HepG2 (cell line): ENCODE results near the gene FNDC4. TPM values are rescaled to one million over a fixed set of nuclear protein-coding genes. Genes with fewer than 3 reads are reported as not detected.

Experiments used
- CHD4 ChIP-seq: fragments of 200-600 bp; sonication (generic); IDR thresholded peaks from 2 replicates; pipeline ENCODE4 v1.7.0; 2017; ENCODE audit warnings: mild to moderate bottlenecking, low read length, borderline replicate concordance
- CSRNP2 ChIP-seq: sonication (generic); formaldehyde crosslinking; conservative IDR thresholded peaks from 2 replicates; pipeline ENCODE4 v1.8.0; 2022; ENCODE audit warnings: low read depth, missing genetic modification reagents
- GFI1 ChIP-seq: sonication (generic); formaldehyde crosslinking; IDR thresholded peaks from 2 replicates; pipeline ENCODE4 v1.5.0; 2020; ENCODE audit warnings: missing genetic modification reagents, mild to moderate bottlenecking, borderline replicate concordance
- KDM4B ChIP-seq: sonication (generic); formaldehyde crosslinking; IDR thresholded peaks from 2 replicates; pipeline ENCODE4 v1.4.0; 2020; ENCODE audit warnings: missing genetic modification reagents
- MIER3 ChIP-seq: IDR thresholded peaks from 2 replicates; pipeline ENCODE4 v1.6.1; 2016; ENCODE audit warnings: missing compliant biosample characterization, borderline replicate concordance
- NCOA1 ChIP-seq: sonication (generic); formaldehyde crosslinking; IDR thresholded peaks from 2 replicates; pipeline ENCODE4 v1.9.0; 2021; ENCODE audit warnings: missing genetic modification reagents
- NKX3-1 ChIP-seq: sonication (generic); formaldehyde crosslinking; IDR thresholded peaks from 2 replicates; pipeline ENCODE4 v1.5.0; 2020; ENCODE audit warnings: missing genetic modification reagents
- REPIN1 ChIP-seq: sonication (generic); formaldehyde crosslinking; IDR thresholded peaks from 2 replicates; pipeline ENCODE4 v1.8.0; 2022; ENCODE audit warnings: missing genetic modification reagents, low read depth, mild to moderate bottlenecking, borderline replicate concordance
- SOX5 ChIP-seq: IDR thresholded peaks from 2 replicates; pipeline ENCODE4 v1.6.1; 2016; ENCODE audit warnings: borderline replicate concordance
- ZEB1 ChIP-seq: IDR thresholded peaks from 2 replicates; pipeline ENCODE4 v1.6.1; 2012; ENCODE audit warnings: mild to moderate bottlenecking, low read depth, inconsistent platforms; ENCODE audit not compliant: insufficient replicate concordance
- ZFP36L1 ChIP-seq: sonication (generic); formaldehyde crosslinking; IDR thresholded peaks from 2 replicates; pipeline ENCODE4 v1.8.0; 2022; ENCODE audit warnings: mild to moderate bottlenecking, missing genetic modification reagents, moderate library complexity
- ZFP37 ChIP-seq: sonication (generic); formaldehyde crosslinking; IDR thresholded peaks from 2 replicates; pipeline ENCODE4 v1.4.0; 2020; ENCODE audit warnings: missing genetic modification reagents, borderline replicate concordance
- ZNF160 ChIP-seq: sonication (generic); formaldehyde crosslinking; IDR thresholded peaks from 2 replicates; pipeline ENCODE4 v1.8.0; 2022; ENCODE audit warnings: mild to moderate bottlenecking, inconsistent platforms, missing genetic modification reagents
- ZNF446 ChIP-seq: sonication (generic); formaldehyde crosslinking; IDR thresholded peaks from 2 replicates; pipeline ENCODE4 v1.5.0; 2020; ENCODE audit warnings: mild to moderate bottlenecking, missing genetic modification reagents
- polyA plus RNA-seq, 8 experiments: library from polyadenylated mRNA; depleted of rRNA in 3 of 8; stranded (reverse) in 7 of 8; unstranded in 1 of 8; fragments of >200 nt; fragmentation: Illumina TruSeq in 4 of 8; extraction: Trizol in 4 of 8; gene quantifications; 2 replicates each; pipeline versions ENCODE4 v1.2.1 to v1.2.3, GENCODE V29; 2011 to 2016; ENCODE audit warnings: low read depth in 4 of 8, missing spikeins in 1 of 8, mixed read lengths in 1 of 8; ENCODE audit not compliant: insufficient read depth in 1 of 8
- total RNA-seq, 5 experiments: library from RNA; depleted of rRNA; stranded (reverse); fragments of >200 nt; fragmentation: Illumina TruSeq; extraction: Trizol; gene quantifications; 2 replicates each; pipeline ENCODE4 v1.2.3, GENCODE V29; 2016; ENCODE audit warnings: low read depth in 1 of 5
- TF ChIP-seq, protein P1 (sequence below): sonication (generic); formaldehyde crosslinking; IDR thresholded peaks from 2 replicates; pipeline ENCODE4 v1.4.0; 2020; ENCODE audit warnings: mild to moderate bottlenecking, missing genetic modification reagents
- TF ChIP-seq, protein P2 (sequence below): sonication (generic); formaldehyde crosslinking; IDR thresholded peaks from 2 replicates; pipeline ENCODE4 v1.4.0; 2020; ENCODE audit warnings: missing genetic modification reagents
- TF ChIP-seq, protein P3 (sequence below): sonication (generic); formaldehyde crosslinking; conservative IDR thresholded peaks from 2 replicates; pipeline ENCODE4 v1.8.0; 2022; ENCODE audit warnings: missing genetic modification reagents

Gene FNDC4
- total and polyA plus RNA-seq, 2 of the 13 experiments (the other 11 are each of a cell fraction or from before 2014, with no cell fraction given), result 9.0 to 17.4 TPM

GRCh38 chr2:27496357-27497287, 1.6 kb upstream of the FNDC4 start, which contains the start of gene GCKR (continued):
- TF ChIP-seq, protein P1, sequence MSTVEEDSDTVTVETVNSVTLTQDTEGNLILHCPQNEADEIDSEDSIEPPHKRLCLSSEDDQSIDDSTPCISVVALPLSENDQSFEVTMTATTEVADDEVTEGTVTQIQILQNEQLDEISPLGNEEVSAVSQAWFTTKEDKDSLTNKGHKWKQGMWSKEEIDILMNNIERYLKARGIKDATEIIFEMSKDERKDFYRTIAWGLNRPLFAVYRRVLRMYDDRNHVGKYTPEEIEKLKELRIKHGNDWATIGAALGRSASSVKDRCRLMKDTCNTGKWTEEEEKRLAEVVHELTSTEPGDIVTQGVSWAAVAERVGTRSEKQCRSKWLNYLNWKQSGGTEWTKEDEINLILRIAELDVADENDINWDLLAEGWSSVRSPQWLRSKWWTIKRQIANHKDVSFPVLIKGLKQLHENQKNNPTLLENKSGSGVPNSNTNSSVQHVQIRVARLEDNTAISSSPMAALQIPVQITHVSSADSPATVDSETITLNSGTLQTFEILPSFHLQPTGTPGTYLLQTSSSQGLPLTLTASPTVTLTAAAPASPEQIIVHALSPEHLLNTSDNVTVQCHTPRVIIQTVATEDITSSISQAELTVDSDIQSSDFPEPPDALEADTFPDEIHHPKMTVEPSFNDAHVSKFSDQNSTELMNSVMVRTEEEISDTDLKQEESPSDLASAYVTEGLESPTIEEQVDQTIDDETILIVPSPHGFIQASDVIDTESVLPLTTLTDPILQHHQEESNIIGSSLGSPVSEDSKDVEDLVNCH (CRISPR knock-in tag), result no peak
- TF ChIP-seq ZFP37 (CRISPR knock-in tag) (peak; percentile 94; the same call in 1 of the 2 replicates), REPIN1 (CRISPR knock-in tag) (peak; percentile 84; the same call in 1 of the 2 replicates), NKX3-1 (CRISPR knock-in tag) (peak; percentile 76; the same call in 1 of the 2 replicates), ZEB1 (peak; percentile 25), GFI1 (peak; percentile 88), SOX5 (peak; percentile 61; the same call in 1 of the 2 replicates), KDM4B (peak; percentile 19; the same call in 1 of the 2 replicates), ZNF446 (CRISPR knock-in tag) (no peak), CSRNP2 (CRISPR knock-in tag) (no peak; the same call in 1 of the 2 replicates), ZFP36L1 (CRISPR knock-in tag) (peak; percentile 92), ZNF160 (peak; percentile 82), CHD4 (no peak), MIER3 (peak; percentile 66; the same call in 1 of the 2 replicates), NCOA1 (CRISPR knock-in tag) (no peak)
- TF ChIP-seq, protein P2, sequence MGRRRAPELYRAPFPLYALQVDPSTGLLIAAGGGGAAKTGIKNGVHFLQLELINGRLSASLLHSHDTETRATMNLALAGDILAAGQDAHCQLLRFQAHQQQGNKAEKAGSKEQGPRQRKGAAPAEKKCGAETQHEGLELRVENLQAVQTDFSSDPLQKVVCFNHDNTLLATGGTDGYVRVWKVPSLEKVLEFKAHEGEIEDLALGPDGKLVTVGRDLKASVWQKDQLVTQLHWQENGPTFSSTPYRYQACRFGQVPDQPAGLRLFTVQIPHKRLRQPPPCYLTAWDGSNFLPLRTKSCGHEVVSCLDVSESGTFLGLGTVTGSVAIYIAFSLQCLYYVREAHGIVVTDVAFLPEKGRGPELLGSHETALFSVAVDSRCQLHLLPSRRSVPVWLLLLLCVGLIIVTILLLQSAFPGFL (CRISPR knock-in tag), result no peak
- TF ChIP-seq, protein P3, sequence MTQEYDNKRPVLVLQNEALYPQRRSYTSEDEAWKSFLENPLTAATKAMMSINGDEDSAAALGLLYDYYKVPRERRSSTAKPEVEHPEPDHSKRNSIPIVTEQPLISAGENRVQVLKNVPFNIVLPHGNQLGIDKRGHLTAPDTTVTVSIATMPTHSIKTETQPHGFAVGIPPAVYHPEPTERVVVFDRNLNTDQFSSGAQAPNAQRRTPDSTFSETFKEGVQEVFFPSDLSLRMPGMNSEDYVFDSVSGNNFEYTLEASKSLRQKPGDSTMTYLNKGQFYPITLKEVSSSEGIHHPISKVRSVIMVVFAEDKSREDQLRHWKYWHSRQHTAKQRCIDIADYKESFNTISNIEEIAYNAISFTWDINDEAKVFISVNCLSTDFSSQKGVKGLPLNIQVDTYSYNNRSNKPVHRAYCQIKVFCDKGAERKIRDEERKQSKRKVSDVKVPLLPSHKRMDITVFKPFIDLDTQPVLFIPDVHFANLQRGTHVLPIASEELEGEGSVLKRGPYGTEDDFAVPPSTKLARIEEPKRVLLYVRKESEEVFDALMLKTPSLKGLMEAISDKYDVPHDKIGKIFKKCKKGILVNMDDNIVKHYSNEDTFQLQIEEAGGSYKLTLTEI (CRISPR knock-in tag), result no peak
